Ishikawa (cell line): Measurements from ENCODE around the gene PTPN1.

Experiments used
- CEBPB ChIP-seq: IDR thresholded peaks from 2 replicates; pipeline ENCODE4 v1.6.1; 2012
- CREB1 ChIP-seq: IDR thresholded peaks from 2 replicates; pipeline ENCODE4 v1.6.1; 2012; ENCODE audit warnings: low read depth
- EGR1 ChIP-seq: IDR thresholded peaks from 2 replicates; pipeline ENCODE4 v1.6.1; 2012
- EP300 ChIP-seq: IDR thresholded peaks from 2 replicates; pipeline ENCODE4 v1.6.1; 2012; ENCODE audit warnings: borderline replicate concordance
- FOXM1 ChIP-seq: IDR thresholded peaks from 2 replicates; pipeline ENCODE4 v1.6.1; 2012; ENCODE audit warnings: low read depth, borderline replicate concordance
- NFIC ChIP-seq: IDR thresholded peaks from 2 replicates; pipeline ENCODE4 v1.6.1; 2012
- RAD21 ChIP-seq: IDR thresholded peaks from 2 replicates; pipeline ENCODE4 v1.6.1; 2012; ENCODE audit warnings: low read depth
- TAF1 ChIP-seq: IDR thresholded peaks from 2 replicates; pipeline ENCODE4 v1.6.1; 2012; ENCODE audit warnings: low read depth, mild to moderate bottlenecking
- TCF12 ChIP-seq: IDR thresholded peaks from 2 replicates; pipeline ENCODE4 v1.6.1; 2012; ENCODE audit warnings: low read depth
- TEAD4 ChIP-seq: IDR thresholded peaks from 2 replicates; pipeline ENCODE4 v1.6.1; 2012
- USF1 ChIP-seq: IDR thresholded peaks from 2 replicates; pipeline ENCODE4 v1.6.1; 2012
- YY1 ChIP-seq: IDR thresholded peaks from 2 replicates; pipeline ENCODE4 v1.6.1; 2012; ENCODE audit warnings: low read depth
- ZBTB7A ChIP-seq: IDR thresholded peaks from 2 replicates; pipeline ENCODE4 v1.6.1; 2012; ENCODE audit warnings: low read depth
- TF ChIP-seq, protein P1 (sequence below): IDR thresholded peaks from 2 replicates; pipeline ENCODE4 v1.6.1; 2012
- TF ChIP-seq, protein P2 (sequence below): IDR thresholded peaks from 2 replicates; pipeline ENCODE4 v1.6.1; 2012; ENCODE audit warnings: low read depth, mild to moderate bottlenecking

Gene PTPN1

DNA sequence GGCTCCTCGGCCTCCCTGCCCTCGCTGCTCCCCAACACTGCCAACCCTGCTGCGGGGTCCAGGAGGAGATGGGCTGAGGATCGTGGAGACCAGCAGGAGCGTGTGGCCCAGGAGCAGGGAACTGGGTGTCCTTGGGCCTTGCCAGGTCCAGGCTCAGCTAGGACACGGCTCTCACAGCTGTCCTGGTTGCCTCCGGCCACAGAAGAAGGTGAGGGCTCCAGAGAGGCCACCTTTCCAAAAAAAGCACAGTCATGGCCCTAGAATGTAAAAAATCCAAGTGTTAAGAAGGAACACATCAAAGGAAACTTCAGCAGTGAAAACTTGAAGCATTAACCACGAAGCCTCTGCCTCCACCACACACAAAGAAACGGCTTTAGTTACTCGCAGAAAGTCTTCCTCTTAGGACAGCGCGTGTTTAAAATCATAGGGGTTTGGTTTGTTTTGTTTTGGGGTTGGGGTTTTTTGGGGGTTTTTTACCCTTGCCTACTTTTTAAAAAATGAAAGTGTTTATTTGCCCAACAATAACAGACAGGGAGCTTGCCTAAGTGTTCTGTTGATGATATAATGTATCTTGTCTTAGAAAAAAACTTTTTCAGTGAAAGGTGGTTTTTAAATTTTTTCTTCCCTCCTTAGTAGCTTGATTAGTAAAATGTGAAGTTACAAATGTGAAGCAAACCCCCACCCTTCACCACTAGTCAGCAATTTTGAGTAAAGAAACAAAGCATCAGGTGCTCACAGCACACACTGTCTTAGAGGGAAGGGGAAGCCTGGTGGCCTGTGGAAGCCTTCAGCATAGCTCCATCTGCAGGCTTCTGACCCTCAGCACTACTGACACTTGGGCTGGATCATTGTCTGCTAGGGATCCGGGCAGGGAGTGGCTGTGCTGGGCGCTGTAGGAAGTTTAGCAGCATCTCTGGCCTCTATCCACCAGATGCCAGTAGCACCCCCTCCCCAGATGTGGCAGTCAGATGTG, 60.0 kb downstream of the PTPN1 start:
- peak; percentile 27; the same call in 1 of the 2 replicates for TF ChIP-seq RAD21
- TF ChIP-seq CEBPB = no peak

DNA sequence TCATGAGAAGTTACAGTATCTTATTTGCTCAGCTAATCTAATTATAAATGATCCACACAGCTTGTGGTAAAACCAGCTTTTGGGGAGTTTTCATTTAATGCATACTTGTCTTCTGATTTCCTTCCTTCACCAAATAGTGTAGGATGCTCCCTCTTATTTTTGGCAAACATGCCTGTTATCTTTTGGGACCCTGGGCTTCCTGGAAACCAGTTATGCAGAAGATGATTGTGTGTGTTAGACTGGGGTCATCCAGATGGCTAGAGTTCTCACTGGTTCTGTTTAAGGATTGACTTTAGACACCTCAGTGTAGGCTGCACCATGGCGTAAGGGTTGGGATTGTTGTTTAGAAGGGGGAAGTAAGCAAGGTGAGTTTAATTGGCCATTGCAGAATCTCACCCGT, 61.3 kb downstream of the PTPN1 start:
- TF ChIP-seq USF1 = no peak
- TF ChIP-seq EP300 = no peak
- TF ChIP-seq TCF12 = no peak
- no peak for TF ChIP-seq CREB1
- no peak for TF ChIP-seq EGR1
- TF ChIP-seq, protein P1, sequence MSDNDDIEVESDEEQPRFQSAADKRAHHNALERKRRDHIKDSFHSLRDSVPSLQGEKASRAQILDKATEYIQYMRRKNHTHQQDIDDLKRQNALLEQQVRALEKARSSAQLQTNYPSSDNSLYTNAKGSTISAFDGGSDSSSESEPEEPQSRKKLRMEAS = no peak
- no peak for TF ChIP-seq ZBTB7A
- no peak for TF ChIP-seq NFIC
- no peak for TF ChIP-seq CEBPB

DNA sequence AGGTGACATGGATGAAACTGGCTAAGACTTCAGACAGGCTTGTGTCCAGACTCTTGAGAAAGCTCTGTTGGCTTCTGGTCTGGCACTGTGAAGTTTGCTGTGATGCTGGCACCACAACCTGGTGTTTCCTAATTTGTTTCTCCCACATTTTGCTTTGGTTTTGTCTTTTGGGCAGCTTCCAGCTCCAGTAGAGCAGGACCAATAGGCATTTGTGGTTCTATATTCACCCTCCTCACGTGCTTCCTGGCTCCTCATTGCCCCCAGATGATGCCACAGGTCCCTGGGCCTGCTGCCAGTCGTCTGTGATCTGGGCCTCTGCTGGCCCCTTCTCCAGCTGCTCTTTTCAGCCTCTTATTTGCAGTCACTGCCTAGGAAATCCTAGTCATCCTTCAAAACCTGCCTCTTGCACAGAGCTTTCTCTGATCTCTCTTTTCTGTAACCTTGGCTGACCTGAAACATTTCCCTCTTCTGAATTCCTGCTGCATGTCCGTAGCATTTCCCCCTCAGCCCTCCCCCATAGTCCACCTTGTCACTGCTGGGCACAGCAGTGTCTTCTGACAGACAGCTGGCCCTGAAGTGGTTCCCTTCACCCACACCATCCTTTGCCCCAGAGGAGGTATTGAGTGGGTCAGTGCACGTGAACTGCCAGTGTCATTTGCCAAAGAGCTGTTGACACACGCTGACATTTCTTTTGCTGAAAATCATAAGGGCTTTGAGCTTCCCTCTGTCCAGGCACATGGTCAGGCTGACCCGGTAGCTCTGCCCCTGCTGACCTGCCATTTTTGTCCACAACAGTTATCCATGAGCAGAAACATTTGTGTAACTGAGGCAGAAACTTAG, 63.0 kb downstream of the PTPN1 start:
- TF ChIP-seq ZBTB7A = no peak
- no peak for TF ChIP-seq CREB1
- TF ChIP-seq USF1 = no peak
- no peak for TF ChIP-seq RAD21
- TF ChIP-seq EP300 = no peak
- no peak for TF ChIP-seq TAF1
- no peak for TF ChIP-seq FOXM1
- TF ChIP-seq CEBPB = no peak
- no peak for TF ChIP-seq YY1
- TF ChIP-seq EGR1 = no peak
- TF ChIP-seq, protein P1 = no peak
- TF ChIP-seq TEAD4 = no peak
- no peak for TF ChIP-seq NFIC
- TF ChIP-seq TCF12 = no peak
- TF ChIP-seq, protein P2, sequence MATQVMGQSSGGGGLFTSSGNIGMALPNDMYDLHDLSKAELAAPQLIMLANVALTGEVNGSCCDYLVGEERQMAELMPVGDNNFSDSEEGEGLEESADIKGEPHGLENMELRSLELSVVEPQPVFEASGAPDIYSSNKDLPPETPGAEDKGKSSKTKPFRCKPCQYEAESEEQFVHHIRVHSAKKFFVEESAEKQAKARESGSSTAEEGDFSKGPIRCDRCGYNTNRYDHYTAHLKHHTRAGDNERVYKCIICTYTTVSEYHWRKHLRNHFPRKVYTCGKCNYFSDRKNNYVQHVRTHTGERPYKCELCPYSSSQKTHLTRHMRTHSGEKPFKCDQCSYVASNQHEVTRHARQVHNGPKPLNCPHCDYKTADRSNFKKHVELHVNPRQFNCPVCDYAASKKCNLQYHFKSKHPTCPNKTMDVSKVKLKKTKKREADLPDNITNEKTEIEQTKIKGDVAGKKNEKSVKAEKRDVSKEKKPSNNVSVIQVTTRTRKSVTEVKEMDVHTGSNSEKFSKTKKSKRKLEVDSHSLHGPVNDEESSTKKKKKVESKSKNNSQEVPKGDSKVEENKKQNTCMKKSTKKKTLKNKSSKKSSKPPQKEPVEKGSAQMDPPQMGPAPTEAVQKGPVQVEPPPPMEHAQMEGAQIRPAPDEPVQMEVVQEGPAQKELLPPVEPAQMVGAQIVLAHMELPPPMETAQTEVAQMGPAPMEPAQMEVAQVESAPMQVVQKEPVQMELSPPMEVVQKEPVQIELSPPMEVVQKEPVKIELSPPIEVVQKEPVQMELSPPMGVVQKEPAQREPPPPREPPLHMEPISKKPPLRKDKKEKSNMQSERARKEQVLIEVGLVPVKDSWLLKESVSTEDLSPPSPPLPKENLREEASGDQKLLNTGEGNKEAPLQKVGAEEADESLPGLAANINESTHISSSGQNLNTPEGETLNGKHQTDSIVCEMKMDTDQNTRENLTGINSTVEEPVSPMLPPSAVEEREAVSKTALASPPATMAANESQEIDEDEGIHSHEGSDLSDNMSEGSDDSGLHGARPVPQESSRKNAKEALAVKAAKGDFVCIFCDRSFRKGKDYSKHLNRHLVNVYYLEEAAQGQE = no peak

DNA sequence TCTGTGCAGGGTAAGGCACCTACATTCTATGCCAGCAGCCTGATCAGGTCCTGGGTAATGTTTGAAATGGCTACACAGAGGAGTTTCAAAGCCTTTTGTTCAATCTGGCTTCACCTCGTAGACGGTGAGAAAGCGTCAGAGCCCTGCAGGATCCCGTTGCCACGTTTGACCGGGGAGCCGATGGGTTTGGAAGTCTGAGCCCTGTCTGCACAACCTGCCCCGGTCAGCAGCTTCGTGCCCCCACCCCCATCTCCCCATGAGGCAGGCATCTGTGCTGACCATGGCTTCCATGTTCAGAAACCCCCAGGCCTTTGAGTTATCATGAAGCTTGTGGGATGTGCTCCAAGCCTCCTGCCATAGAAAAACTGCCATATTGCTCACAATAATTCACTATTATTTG, 63.9 kb downstream of the PTPN1 start:
- no peak for TF ChIP-seq NFIC
- TF ChIP-seq, protein P2 = no peak
- TF ChIP-seq CEBPB = no peak
- no peak for TF ChIP-seq TCF12
- no peak for TF ChIP-seq TAF1
- TF ChIP-seq ZBTB7A = no peak
- TF ChIP-seq CREB1 = no peak
- no peak for TF ChIP-seq EP300
- TF ChIP-seq USF1 = no peak
- TF ChIP-seq FOXM1 = no peak
- no peak for TF ChIP-seq EGR1
- TF ChIP-seq, protein P1 = no peak
- TF ChIP-seq TEAD4 = no peak

DNA sequence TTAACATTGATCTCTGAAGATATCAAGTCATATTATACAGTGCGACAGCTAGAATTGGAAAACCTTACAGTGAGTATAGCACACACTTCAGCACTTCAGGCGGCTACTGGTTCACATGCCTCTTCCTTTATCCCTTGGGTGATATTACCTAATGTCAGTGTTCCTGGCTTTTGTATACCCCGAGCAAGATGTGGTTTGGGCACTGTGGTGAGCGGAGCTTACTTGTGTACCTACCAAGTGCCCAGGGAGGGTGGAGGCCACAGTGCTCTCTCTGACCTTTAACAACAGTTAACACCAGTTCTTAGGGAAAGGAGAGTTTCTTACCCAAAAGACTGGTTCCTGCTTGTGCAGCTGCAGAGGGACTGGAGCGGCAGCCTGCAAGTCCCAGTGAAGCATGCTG, 64.4 kb downstream of the PTPN1 start:
- no peak for TF ChIP-seq ZBTB7A
- no peak for TF ChIP-seq CEBPB
- TF ChIP-seq CREB1 = no peak
- no peak for TF ChIP-seq RAD21
- TF ChIP-seq TEAD4 = no peak
- TF ChIP-seq FOXM1 = no peak
- TF ChIP-seq NFIC = no peak
- no peak for TF ChIP-seq EP300
- TF ChIP-seq, protein P2 = no peak
- TF ChIP-seq YY1 = no peak
